K562 (cell line): ENCODE results near the gene AGK. TPM values are rescaled to one million over a fixed set of nuclear protein-coding genes. Genes with fewer than 3 reads are reported as not detected.

Experiments
- ATAC-seq: fragments of 200-7000 bp; cut with Tn5 transposase; 3 replicates; pipeline ENCODE4 v1.9.1; 2020; ENCODE audit warnings: moderate library complexity
- BruUV-seq: library from RNA; stranded (reverse); fragments of 400-500 nt; replicated peaks from 2 replicates; lab custom pipeline; 2021; lab: Mats Ljungman, UMichigan
- CTCF ChIA-PET: fragments of 300-600 bp; formaldehyde crosslinking; extraction: SDS; loops from one replicate; lab custom pipeline; 2021; ENCODE audit warnings: low intra/inter-chr PET ratio; lab: Yijun Ruan, JAX
- POLR2A ChIA-PET: fragments of 300-600, 350-650 bp; sonication (Branson Sonifier 250); formaldehyde crosslinking; extraction: SDS; loops from one replicate; lab custom pipeline; 2021; ENCODE audit warnings: antibody characterized with exemption, inconsistent platforms; lab: Yijun Ruan, JAX
- DNase-seq, 4 experiments: peaks; one replicate each; pipeline versions ENCODE4 v3.0.0 to v3.0.0-alpha.2; 2011 to 2018; ENCODE audit warnings: low spot score in 3 of 4, mixed read lengths in 3 of 4; ENCODE audit errors: extremely low read depth in 1 of 4
- FAIRE-seq: peaks from 2 replicates; lab custom pipeline; 2011; peaks lifted over from hg19 to GRCh38; lab: Jason Lieb, UNC
- H2AFZ ChIP-seq: 2 replicates; pipeline ENCODE4 v1.6.0; 2011; ENCODE audit warnings: low read depth, low read length, control low read depth, inconsistent platforms
- H3K27ac ChIP-seq: fragments of 200-600 bp; 3 replicates; pipeline ENCODE4 v1.8.0; 2011; ENCODE audit warnings: low read depth, mild to moderate bottlenecking, control low read depth, inconsistent platforms, low read length, moderate library complexity, mixed read lengths; ENCODE audit errors: extremely low read depth
- H3K27me3 ChIP-seq, 2 experiments: fragments of 300-600 bp in 1 of 2; 2 replicates in 1 of 2; 3 replicates in 1 of 2; pipeline versions ENCODE4 v1.6.0 to v1.8.0; 2011; ENCODE audit warnings: inconsistent platforms in 2 of 2, low read length in 2 of 2, mild to moderate bottlenecking in 1 of 2, mixed read lengths in 1 of 2, moderate library complexity in 1 of 2; ENCODE audit not compliant: control insufficient read depth in 2 of 2, insufficient read depth in 2 of 2
- H3K36me3 ChIP-seq: fragments of 300-600 bp; 3 replicates; pipeline ENCODE4 v1.8.0; 2011; ENCODE audit warnings: mild to moderate bottlenecking, low read length, inconsistent platforms; ENCODE audit not compliant: control insufficient read depth, insufficient read depth
- H3K4me1 ChIP-seq, 2 experiments: fragments of 200-600 bp in 1 of 2; replicated peaks in 1 of 2; 2 replicates in 1 of 2; 3 replicates in 1 of 2; pipeline versions ENCODE4 v1.5.1 to v1.8.0; 2011; ENCODE audit warnings: inconsistent platforms in 2 of 2, low read length in 2 of 2, mild to moderate bottlenecking in 1 of 2, mixed read lengths in 1 of 2, moderate library complexity in 1 of 2; ENCODE audit not compliant: control insufficient read depth in 2 of 2, insufficient read depth in 2 of 2
- H3K4me2 ChIP-seq: 2 replicates; pipeline ENCODE4 v1.6.1; 2011; ENCODE audit warnings: low read length, control low read depth, inconsistent platforms, mixed read lengths; ENCODE audit not compliant: insufficient read depth
- H3K4me3 ChIP-seq: fragments of 200-600 bp; sonication (generic), shearing (Covaris generic); 2 replicates; pipeline ENCODE4 v1.5.1; 2016; ENCODE audit warnings: control low read depth, inconsistent platforms
- H3K79me2 ChIP-seq: fragments of 200-600 bp; 3 replicates; pipeline ENCODE4 v1.8.0; 2011; ENCODE audit warnings: low read length, inconsistent platforms; ENCODE audit not compliant: control insufficient read depth, insufficient read depth
- H3K9ac ChIP-seq, 2 experiments: 2 replicates each; pipeline versions ENCODE4 v1.6.0 to v1.6.1; 2011; ENCODE audit warnings: low read depth in 2 of 2, low read length in 2 of 2, control low read depth in 1 of 2, inconsistent platforms in 1 of 2, mild to moderate bottlenecking in 1 of 2, mixed read lengths in 1 of 2; ENCODE audit not compliant: insufficient read depth in 1 of 2
- H3K9me1 ChIP-seq: one replicate; pipeline ENCODE4 v1.6.0; 2011; ENCODE audit warnings: inconsistent platforms, mild to moderate bottlenecking, low read length, moderate library complexity; ENCODE audit not compliant: control insufficient read depth, insufficient read depth
- H3K9me3 ChIP-seq: replicated peaks from 2 replicates; pipeline ENCODE4 v1.5.1; 2011; ENCODE audit warnings: low read depth, low read length, inconsistent platforms; ENCODE audit not compliant: control insufficient read depth, insufficient read depth
- H4K20me1 ChIP-seq: replicated peaks from 2 replicates; pipeline ENCODE4 v1.6.1; 2011; ENCODE audit warnings: low read length, inconsistent platforms, mixed read lengths; ENCODE audit not compliant: control insufficient read depth, insufficient read depth
- E2F6 ChIP-seq, 2 experiments: IDR thresholded peaks; 2 replicates each; pipeline ENCODE4 v1.6.1; 2011; ENCODE audit warnings: borderline replicate concordance in 1 of 2, control low read depth in 1 of 2, low read depth in 1 of 2, low read length in 1 of 2, mild to moderate bottlenecking in 1 of 2, mixed read lengths in 1 of 2, moderate library complexity in 1 of 2; ENCODE audit not compliant: insufficient read depth in 1 of 2, insufficient read length in 1 of 2, poor library complexity in 1 of 2, severe bottlenecking in 1 of 2; ENCODE audit errors: extremely low read depth in 1 of 2
- ERF ChIP-seq: fragments of 450-650 bp; formaldehyde crosslinking; IDR thresholded peaks from 2 replicates; pipeline ENCODE4 v1.4.0; 2020; ENCODE audit warnings: mild to moderate bottlenecking, mixed read lengths
- MEF2D ChIP-seq: conservative IDR thresholded peaks from 2 replicates; pipeline ENCODE4 v1.6.1; 2016; ENCODE audit warnings: low read depth, missing genetic modification characterization, missing compliant biosample characterization
- SREBF1 ChIP-seq: fragments of 150-350 bp; IDR thresholded peaks from 2 replicates; pipeline ENCODE4 v1.6.1; 2014; ENCODE audit warnings: antibody characterized with exemption, low read depth, low read length, borderline replicate concordance
- TARDBP ChIP-seq: fragments of 450-650 bp; IDR thresholded peaks from 2 replicates; pipeline ENCODE4 v1.6.1; 2016
- ZNF121 ChIP-seq: sonication (generic); formaldehyde crosslinking; conservative IDR thresholded peaks from 2 replicates; pipeline ENCODE4 v1.8.0; 2022; ENCODE audit warnings: missing genetic modification reagents
- ZNF146 ChIP-seq: IDR thresholded peaks from one replicate; pipeline ENCODE4 v1.6.1; 2018; ENCODE audit warnings: missing compliant biosample characterization; ENCODE audit not compliant: unreplicated experiment
- ZSCAN32 ChIP-seq: fragments of 450-650 bp; formaldehyde crosslinking; IDR thresholded peaks from 2 replicates; pipeline ENCODE4 v1.4.0; 2020; ENCODE audit warnings: mild to moderate bottlenecking, moderate library complexity
- WGBS: fragments of 100-300 bp; shearing (Covaris generic); methylation state at CpG from one replicate; pipeline ENCODE4 v1.1.6; 2016; ENCODE audit warnings: low coverage, mixed read lengths; ENCODE audit not compliant: insufficient coverage; ENCODE audit errors: missing lambda C conversion rate; 5-methylcytosine and 5-hydroxymethylcytosine counted together
- in situ Hi-C: fragments of 300-500 bp; cut with MboI; formaldehyde crosslinking; loops from 4 replicates; pipeline ENCODE4 v1.15.0; 2018; ENCODE audit warnings: inconsistent platforms, mixed read lengths
- intact Hi-C: fragments of 100-400 bp; cut with micrococcal nuclease; formaldehyde crosslinking; loops from 2 replicates; pipeline ENCODE4 v1.14.2; 2022
- polyA plus RNA-seq, 8 experiments: library from polyadenylated mRNA; depleted of rRNA in 4 of 8; stranded (reverse) in 5 of 8; unstranded in 3 of 8; fragments of >200 nt; fragmentation: Nextera tagmentation in 2 of 8; fragmentation: Illumina TruSeq in 1 of 8; extraction: Ambion mirVana in 2 of 8; extraction: Trizol in 1 of 8; gene quantifications; 2 replicates each; pipeline versions ENCODE4 v1.2.1 to v1.2.3, GENCODE V29; 2011 to 2014; ENCODE audit warnings: inconsistent platforms in 1 of 8, missing spikeins in 1 of 8
- total RNA-seq, 7 experiments: library from RNA; depleted of rRNA in 6 of 7; stranded (reverse); fragments of >200 nt in 6 of 7; fragmentation: Illumina TruSeq in 2 of 7; extraction: Trizol in 2 of 7; gene quantifications; 2 replicates each; pipeline versions ENCODE4 v1.2.1 to v1.2.3, GENCODE V29; 2011 to 2021; ENCODE audit warnings: low replicate concordance in 1 of 7
- TF ChIP-seq, protein P1 (sequence below): fragments of 250-450 bp; sonication (Bioruptor Pico); IDR thresholded peaks from 2 replicates; pipeline ENCODE4 v1.5.0; 2021; ENCODE audit warnings: mild to moderate bottlenecking, moderate library complexity

The AGK gene
- total and polyA plus RNA-seq, 9 of the 15 experiments (the other 6 are each of a cell fraction or from before 2014, with no cell fraction given) = 50.7 to 128 (median 71.8) TPM

DNA sequence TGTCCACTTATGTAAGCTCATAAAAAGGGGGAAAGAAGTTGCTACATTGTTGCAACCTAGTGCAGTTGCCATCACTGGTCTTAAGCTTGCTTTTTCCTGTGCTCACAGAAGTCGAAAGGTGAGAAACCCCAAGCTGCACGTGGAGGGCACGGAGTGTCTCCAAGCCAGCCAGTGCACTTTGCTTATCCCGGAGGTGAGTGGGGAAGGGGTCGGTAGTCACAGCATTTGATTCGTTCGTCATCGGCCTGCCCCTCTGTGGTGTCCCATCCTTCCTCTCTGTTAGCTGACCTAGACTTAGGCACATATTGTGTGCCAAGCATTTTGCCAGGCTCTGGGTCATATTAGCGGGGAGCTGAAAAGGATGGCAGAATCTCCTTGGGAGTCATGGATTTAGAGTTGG is 100.2 kb downstream of the AGK start:
- peaks cover 64% of the 10 kb centered on the region for H3K36me3 ChIP-seq
- H3K9me3 ChIP-seq = no peaks in the 10 kb centered on the region
- H3K27ac ChIP-seq = no peak overlapping the region
- ChIA-PET CTCF (no interaction called here), POLR2A (interaction anchor here (0.7 to 1.4 kb wide), 2 partner anchors 100 to 119 kb away, joined by 3 read pairs; partner anchors contain the start of gene AGK)
- peaks cover 0 to 2% of the 10 kb centered on the region in 2 experiments; a peak in 1 of 5 replicates for H3K4me1 ChIP-seq
- no peaks in the 10 kb centered on the region for H3K79me2 ChIP-seq
- H2AFZ ChIP-seq = no peak overlapping the region
- in situ Hi-C loops = no loop called here
- BruUV-seq = no TSS peak
- ATAC-seq (no peak), FAIRE-seq (no peak), DNase-seq (no peak)
- TF ChIP-seq MEF2D (tag) = no peak
- TF ChIP-seq ZNF146 = no peak
- TF ChIP-seq ERF (CRISPR knock-in tag) = no peak
- no peak for TF ChIP-seq ZNF121 (CRISPR knock-in tag)
- TF ChIP-seq, protein P1, sequence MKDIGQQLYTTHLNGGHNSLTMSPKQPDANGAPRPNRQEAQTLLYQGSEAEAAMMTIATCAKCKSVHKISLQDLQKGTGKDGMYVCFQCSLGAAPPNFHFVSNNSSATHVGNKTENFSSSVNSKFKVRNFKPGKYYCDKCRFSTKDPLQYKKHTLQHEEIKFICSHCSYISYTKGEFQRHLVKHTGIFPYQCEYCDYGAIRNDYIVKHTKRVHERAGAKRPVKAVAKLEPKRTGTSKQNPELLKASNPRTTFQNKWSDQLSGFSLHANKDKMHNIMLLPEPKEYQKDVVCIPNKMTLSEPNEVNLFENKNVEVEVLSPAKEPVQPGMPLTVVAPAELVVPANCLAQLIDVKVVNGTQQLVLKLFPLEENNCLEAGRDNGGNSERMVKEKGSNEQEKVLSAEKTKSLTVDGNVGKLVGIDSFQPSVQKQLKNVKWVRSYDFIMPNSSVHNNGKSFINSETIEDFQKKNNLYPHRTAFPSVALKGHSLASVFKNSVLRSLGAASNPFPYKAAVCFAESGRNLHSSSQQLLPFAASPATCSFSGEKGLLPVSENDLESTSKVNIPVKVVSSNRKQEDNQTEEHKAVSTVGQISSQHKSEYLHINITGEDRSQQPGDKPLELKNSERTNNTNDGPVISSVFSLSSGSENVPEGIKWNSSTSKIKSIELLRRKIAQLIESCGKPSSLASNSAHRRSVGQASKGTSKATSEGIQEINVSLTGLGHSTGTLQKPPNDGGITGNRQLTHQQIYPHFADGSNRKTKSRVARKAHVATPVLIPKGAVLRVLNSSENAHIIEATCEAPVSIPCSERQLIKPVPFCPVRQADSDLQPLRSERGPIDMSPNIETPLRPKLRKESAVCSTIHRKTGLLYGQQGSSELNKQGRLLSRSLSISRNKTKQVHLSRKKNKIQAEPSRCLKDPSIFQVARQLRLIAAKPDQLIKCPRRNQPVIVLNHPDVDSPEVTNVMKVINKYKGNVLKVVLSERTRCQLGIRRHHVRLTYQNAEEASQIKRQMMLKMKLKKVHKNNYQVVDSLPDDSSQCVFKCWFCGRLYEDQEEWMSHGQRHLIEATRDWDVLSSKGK (CRISPR knock-in tag) = no peak
- no peak for TF ChIP-seq E2F6 (IDR thresholded peaks at IDR 0.05; ENCODE audit: borderline replicate concordance in 1 of 2, extremely low read depth in 1 of 2, insufficient read depth in 1 of 2, insufficient read length in 1 of 2, low read depth in 1 of 2, low read length in 1 of 2, poor library complexity in 1 of 2, severe bottlenecking in 1 of 2)
- TF ChIP-seq TARDBP = no peak
- no peak for TF ChIP-seq ZSCAN32 (CRISPR knock-in tag)
- TF ChIP-seq SREBF1 = no peak
- no peaks in the 10 kb centered on the region for H4K20me1 ChIP-seq
- H3K4me2 ChIP-seq = no peak overlapping the region
- H3K9ac ChIP-seq = no peak overlapping the region
- H3K4me3 ChIP-seq = no peak overlapping the region
- intact Hi-C loops = loop anchor here (5.0 to 10.0 kb wide), 3 partner anchors 99 to 577 kb away; partner anchors contain the start of genes AGK and TMEM178B
- WGBS = 80% methylated on average over 9 of the region's 9 CpGs
- no peaks in the 10 kb centered on the region for H3K9me1 ChIP-seq
- no peaks in the 10 kb centered on the region for H3K27me3 ChIP-seq
